PC-9 (cell line): ENCODE data around the gene TPCN2. TPM values are rescaled to one million over a fixed set of nuclear protein-coding genes. Genes with fewer than 3 reads are reported as not detected.

ENCODE experiments used
- BruUV-seq: library from RNA; stranded (reverse); fragments of 400-500 nt; replicated peaks from 2 replicates; lab custom pipeline; 2021; lab: Mats Ljungman, UMichigan
- CTCF ChIA-PET: fragments of 300-600 bp; sonication (Branson Sonifier 250); formaldehyde crosslinking; loops from one replicate; lab custom pipeline; 2022; ENCODE audit warnings: antibody characterized with exemption; lab: Charles Lee
- POLR2A ChIA-PET: fragments of 300-600 bp; sonication (Branson Sonifier 250); formaldehyde crosslinking; loops from one replicate; lab custom pipeline; 2022; ENCODE audit warnings: antibody characterized with exemption; ENCODE audit not compliant: unreplicated experiment; lab: Charles Lee
- DNase-seq, 2 experiments: peaks; one replicate each; pipeline versions ENCODE4 v3.0.0 to v3.0.0-alpha.2; 2015 to 2022; ENCODE audit warnings: mixed read lengths in 1 of 2
- H2AFZ ChIP-seq: fragments of 200-600 bp; sonication (generic); 2 replicates; pipeline ENCODE4 v1.8.1; 2017; ENCODE audit warnings: antibody characterized with exemption
- H3F3A ChIP-seq: fragments of 200-600 bp; sonication (generic); 2 replicates; pipeline ENCODE4 v1.8.1; 2017; ENCODE audit warnings: antibody characterized with exemption, mild to moderate bottlenecking, low read depth; ENCODE audit not compliant: insufficient read depth
- H3K27ac ChIP-seq: fragments of 200-600 bp; sonication (generic); 2 replicates; pipeline ENCODE4 v1.6.1; 2016; ENCODE audit warnings: mixed run types
- H3K27me3 ChIP-seq: fragments of 200-600 bp; sonication (generic); 2 replicates; pipeline ENCODE4 v1.6.1; 2016; ENCODE audit warnings: low read depth, mixed run types; ENCODE audit not compliant: insufficient read depth
- H3K36me3 ChIP-seq: fragments of 200-600 bp; sonication (generic); 2 replicates; pipeline ENCODE4 v1.6.1; 2016; ENCODE audit warnings: low read depth, mixed run types
- H3K4me1 ChIP-seq: fragments of 200-600 bp; sonication (generic); replicated peaks from 2 replicates; pipeline ENCODE4 v1.6.1; 2016; ENCODE audit warnings: mixed run types; ENCODE audit not compliant: insufficient read depth
- H3K4me2 ChIP-seq: fragments of 200-600 bp; sonication (generic); 2 replicates; pipeline ENCODE4 v1.6.1; 2017; ENCODE audit warnings: mixed run types
- H3K4me3 ChIP-seq: fragments of 200-600 bp; sonication (generic); 2 replicates; pipeline ENCODE4 v1.6.1; 2016; ENCODE audit warnings: mixed run types
- H3K79me2 ChIP-seq: fragments of 200-600 bp; sonication (generic); 2 replicates; pipeline ENCODE4 v1.6.1; 2017; ENCODE audit warnings: low read depth, mixed run types
- H3K9me2 ChIP-seq: fragments of 200-600 bp; sonication (generic); 2 replicates; pipeline ENCODE4 v1.8.1; 2017; ENCODE audit warnings: mild to moderate bottlenecking; ENCODE audit not compliant: insufficient read depth
- H3K9me3 ChIP-seq: fragments of 200-600 bp; sonication (generic); 2 replicates; pipeline ENCODE4 v1.8.1; 2016; ENCODE audit warnings: low read depth; ENCODE audit not compliant: insufficient read depth
- H4K20me1 ChIP-seq: fragments of 200-600 bp; sonication (generic); 2 replicates; pipeline ENCODE4 v1.8.1; 2017; ENCODE audit not compliant: insufficient read depth
- EZH2 ChIP-seq: fragments of 200-600 bp; sonication (generic); IDR thresholded peaks from 2 replicates; pipeline ENCODE4 v1.8.0; 2017; ENCODE audit warnings: antibody characterized with exemption, low read depth
- intact Hi-C: fragments of 100-400 bp; cut with micrococcal nuclease; formaldehyde crosslinking; loops from one replicate; pipeline ENCODE4 v1.10.0; 2022; ENCODE audit not compliant: unreplicated experiment
- total RNA-seq: library from RNA; stranded (reverse); gene quantifications from 2 replicates; pipeline ENCODE4 v1.2.3, GENCODE V29; 2021
- TF ChIP-seq, protein P1 (sequence below): fragments of 200-600 bp; sonication (generic); conservative IDR thresholded peaks from 2 replicates; pipeline ENCODE4 v1.6.1; 2017; ENCODE audit warnings: mixed run types, antibody characterized with exemption, mild to moderate bottlenecking, moderate library complexity

The TPCN2 gene
- total RNA-seq, 1 experiment from 2014 or later = 24.8 TPM

DNA sequence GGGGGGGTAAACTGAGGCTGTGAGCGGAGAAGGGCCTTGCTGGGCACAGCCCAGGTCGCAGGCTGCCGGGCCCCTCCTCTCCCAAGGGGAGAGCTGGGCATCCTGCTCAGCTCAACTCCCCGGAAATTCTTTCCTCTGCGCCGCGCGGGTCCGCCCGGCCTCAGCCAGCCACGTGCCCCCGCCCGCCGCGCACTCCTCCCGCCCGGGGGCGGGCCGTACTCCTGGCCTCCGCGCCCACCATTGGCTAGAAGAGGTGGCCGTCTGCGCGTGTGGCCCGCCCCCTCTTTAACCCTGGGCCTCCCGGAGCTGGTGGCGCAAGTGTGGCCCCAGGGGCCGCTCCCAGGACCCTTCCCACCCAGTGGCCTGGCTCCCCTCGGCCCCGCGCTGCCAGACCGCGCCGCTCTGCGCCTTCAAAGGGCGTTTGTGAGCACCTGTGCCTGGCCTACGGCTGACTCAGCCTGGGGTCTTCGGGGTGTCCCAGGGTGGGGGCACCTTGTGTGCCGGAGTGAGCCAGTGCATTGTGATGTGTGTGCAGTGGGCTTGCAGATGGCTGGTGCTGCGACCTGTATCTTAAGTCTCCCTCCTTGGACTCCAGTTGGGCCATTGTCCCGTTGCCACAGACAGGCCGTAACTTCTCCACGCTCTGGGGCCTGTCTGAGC lies 37.6 kb upstream of the TPCN2 start:
- Histone ChIP-seq H3K27me3 (peaks cover 15% of the 10 kb centered on the region; the same call in 1 of the 2 replicates), H3F3A (peaks cover 23% of the 10 kb centered on the region), H2AFZ (no peak overlapping the region), H3K4me3 (peak overlapping the region; percentile 41; the same call in 1 of the 2 replicates), H3K4me2 (peak overlapping the region; percentile 73), H3K79me2 (no peaks in the 10 kb centered on the region), H3K9me2 (no peaks in the 10 kb centered on the region), H3K4me1 (peaks cover 40% of the 10 kb centered on the region), H4K20me1 (no peaks in the 10 kb centered on the region), H3K27ac (no peak overlapping the region), H3K36me3 (no peaks in the 10 kb centered on the region), H3K9me3 (no peaks in the 10 kb centered on the region)
- DNase-seq = peak; percentile 46 to 93
- intact Hi-C loops = no loop called here
- POLR2A ChIA-PET = interaction anchor here (0.5 to 0.6 kb wide), 4 partner anchors 37 to 1310 kb away, joined by 3 to 9 read pairs (median 3); partner anchors contain the start of genes C11orf24 and TPCN2
- CTCF ChIA-PET = interaction anchor here (0.5 to 1.0 kb wide), 4 partner anchors 10 to 891 kb away, joined by 3 to 6 read pairs (median 4); no protein-coding TSS in a partner anchor
- no peak for TF ChIP-seq EZH2
- TF ChIP-seq, protein P1, sequence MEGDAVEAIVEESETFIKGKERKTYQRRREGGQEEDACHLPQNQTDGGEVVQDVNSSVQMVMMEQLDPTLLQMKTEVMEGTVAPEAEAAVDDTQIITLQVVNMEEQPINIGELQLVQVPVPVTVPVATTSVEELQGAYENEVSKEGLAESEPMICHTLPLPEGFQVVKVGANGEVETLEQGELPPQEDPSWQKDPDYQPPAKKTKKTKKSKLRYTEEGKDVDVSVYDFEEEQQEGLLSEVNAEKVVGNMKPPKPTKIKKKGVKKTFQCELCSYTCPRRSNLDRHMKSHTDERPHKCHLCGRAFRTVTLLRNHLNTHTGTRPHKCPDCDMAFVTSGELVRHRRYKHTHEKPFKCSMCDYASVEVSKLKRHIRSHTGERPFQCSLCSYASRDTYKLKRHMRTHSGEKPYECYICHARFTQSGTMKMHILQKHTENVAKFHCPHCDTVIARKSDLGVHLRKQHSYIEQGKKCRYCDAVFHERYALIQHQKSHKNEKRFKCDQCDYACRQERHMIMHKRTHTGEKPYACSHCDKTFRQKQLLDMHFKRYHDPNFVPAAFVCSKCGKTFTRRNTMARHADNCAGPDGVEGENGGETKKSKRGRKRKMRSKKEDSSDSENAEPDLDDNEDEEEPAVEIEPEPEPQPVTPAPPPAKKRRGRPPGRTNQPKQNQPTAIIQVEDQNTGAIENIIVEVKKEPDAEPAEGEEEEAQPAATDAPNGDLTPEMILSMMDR = no peak
- BruUV-seq = no TSS peak

DNA sequence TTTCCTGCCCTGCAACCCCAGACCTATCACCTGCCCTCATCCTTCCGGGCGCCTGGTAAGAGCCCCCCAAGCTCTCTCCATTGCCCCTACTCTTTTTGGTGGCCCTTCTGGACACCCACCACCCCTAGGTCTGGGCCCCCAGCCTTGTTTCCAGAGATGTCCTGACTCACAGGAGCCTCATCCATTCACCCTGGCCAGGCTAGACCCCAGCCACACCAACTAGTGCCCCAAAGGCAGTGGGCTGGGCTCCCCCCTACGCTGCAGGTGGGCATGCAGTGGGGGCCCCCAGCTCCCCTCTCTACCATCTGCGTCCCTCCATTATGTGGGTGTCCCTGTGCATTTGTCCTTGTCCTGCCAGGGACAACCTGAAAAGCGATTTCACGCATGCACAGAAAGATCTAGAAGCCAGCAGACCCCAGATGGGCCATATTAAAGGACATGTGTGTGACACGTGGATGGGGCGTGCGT lies 37.1 kb upstream of the TPCN2 start:
- peak overlapping the region; percentile 73 for H3K4me2 ChIP-seq
- intact Hi-C loops = no loop called here
- no peak for TF ChIP-seq EZH2
- TF ChIP-seq, protein P1 = no peak
- no peak for DNase-seq
- no peak overlapping the region for H2AFZ ChIP-seq
- CTCF ChIA-PET = no interaction called here
- peaks cover 15% of the 10 kb centered on the region; the same call in 1 of the 2 replicates for H3K27me3 ChIP-seq
- no peaks in the 10 kb centered on the region for H3K9me2 ChIP-seq
- BruUV-seq = no TSS peak
- peaks cover 40% of the 10 kb centered on the region for H3K4me1 ChIP-seq
- POLR2A ChIA-PET = no interaction called here
- peaks cover 23% of the 10 kb centered on the region for H3F3A ChIP-seq
- no peaks in the 10 kb centered on the region for H3K79me2 ChIP-seq
- no peaks in the 10 kb centered on the region for H3K36me3 ChIP-seq
- no peak overlapping the region for H3K4me3 ChIP-seq
- H3K9me3 ChIP-seq = no peaks in the 10 kb centered on the region
- no peak overlapping the region for H3K27ac ChIP-seq
- H4K20me1 ChIP-seq = no peaks in the 10 kb centered on the region

DNA sequence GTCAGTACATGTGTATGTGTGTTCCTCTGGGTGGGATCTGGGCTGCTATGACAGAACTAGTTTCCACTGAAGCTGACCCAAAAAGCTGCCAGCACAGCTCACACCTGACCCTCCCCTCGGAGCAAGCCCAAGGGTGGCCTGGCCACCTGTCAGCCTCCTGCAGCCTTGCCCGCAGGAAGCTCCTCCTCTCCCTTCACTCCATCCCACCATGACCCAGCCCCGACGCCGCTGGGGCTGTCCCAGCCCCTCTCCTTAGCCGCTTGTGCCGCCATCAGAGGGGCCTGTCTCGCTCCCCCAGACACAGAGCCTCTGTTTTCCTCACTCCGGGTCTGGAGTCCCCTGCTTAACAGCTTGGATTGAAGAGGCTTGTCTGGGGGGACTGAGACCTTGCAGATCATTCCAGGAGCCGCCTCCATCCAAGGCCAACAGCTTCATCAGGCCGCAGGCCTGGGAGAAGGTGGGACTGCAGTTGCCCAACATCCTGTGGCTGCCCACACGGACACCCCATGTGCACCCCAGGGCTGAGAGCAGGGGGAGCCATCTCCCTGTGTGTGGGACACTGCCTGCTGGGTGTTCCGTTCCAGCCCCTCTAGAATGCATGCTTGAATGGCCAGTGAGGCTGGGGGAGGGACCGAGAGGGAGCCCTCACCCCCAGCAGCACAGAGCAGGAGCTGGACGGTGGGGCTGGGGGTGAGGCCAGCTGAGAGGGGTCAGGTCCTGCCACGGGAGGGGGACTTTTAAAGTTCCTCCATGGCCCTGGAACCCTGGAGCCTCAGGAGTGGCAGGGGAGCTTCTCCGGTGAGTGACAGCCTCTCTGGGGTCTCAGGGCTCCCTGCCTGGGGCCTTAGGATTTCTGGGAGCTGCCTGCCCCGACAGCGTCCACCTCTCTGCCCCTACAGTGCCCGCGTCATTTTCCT lies 36.4 kb upstream of the TPCN2 start:
- H3K4me1 ChIP-seq = peaks cover 40% of the 10 kb centered on the region
- H3K9me3 ChIP-seq = no peaks in the 10 kb centered on the region
- H4K20me1 ChIP-seq = no peaks in the 10 kb centered on the region
- H3K27me3 ChIP-seq = peaks cover 15% of the 10 kb centered on the region; the same call in 1 of the 2 replicates
- H3K9me2 ChIP-seq = no peaks in the 10 kb centered on the region
- TF ChIP-seq EZH2 = no peak
- TF ChIP-seq, protein P1 = no peak
- no peaks in the 10 kb centered on the region for H3K36me3 ChIP-seq
- ChIA-PET CTCF (no interaction called here), POLR2A (no interaction called here)
- no peak overlapping the region for H2AFZ ChIP-seq
- H3K4me3 ChIP-seq = no peak overlapping the region
- no TSS peak for BruUV-seq
- peaks cover 21% of the 10 kb centered on the region for H3F3A ChIP-seq
- H3K27ac ChIP-seq = no peak overlapping the region
- intact Hi-C loops = no loop called here
- no peaks in the 10 kb centered on the region for H3K79me2 ChIP-seq
- DNase-seq = no peak
- H3K4me2 ChIP-seq = no peak overlapping the region
